SK-N-MC (cell line): Measurements from ENCODE around the gene PHRF1.

Experiments used
- EZH2 ChIP-seq: fragments of 200-600 bp; sonication (generic); IDR thresholded peaks from one replicate; pipeline ENCODE4 v1.6.1; 2017; ENCODE audit warnings: antibody characterized with exemption
- FOXP2 ChIP-seq: optimal IDR thresholded peaks from 2 replicates; pipeline ENCODE3; 2011; ENCODE audit warnings: mild to moderate bottlenecking, moderate library complexity; ENCODE audit not compliant: insufficient read depth; ENCODE audit errors: extremely low read length, control extremely low read depth
- POLR2AphosphoS5 ChIP-seq: IDR thresholded peaks from 2 replicates; pipeline ENCODE4 v1.6.1; 2012; ENCODE audit warnings: mild to moderate bottlenecking, low read depth, low read length, borderline replicate concordance

GRCh38 chr11:610146-610801, 34.0 kb downstream of the PHRF1 start:
- no peak for TF ChIP-seq POLR2AphosphoS5
- no peak for TF ChIP-seq EZH2
- TF ChIP-seq FOXP2, result no peak
